ENCODE results near the gene UBE2L3.
A peak's percentile ranks its signal among the peaks of the same experiment; 100 is the strongest.
"Not testable (repeated sequence)": the region's sequence is repeated elsewhere in the genome, so short reads cannot be mapped to it uniquely, and the experiment has no call there.

Gene UBE2L3

GRCh38 chr22:21567456-21568346 is at the start of gene UBE2L3:
Gene UBE2L3 (plus strand): TSS chr22:21567714. CDS start chr22:21567745, 31 bp downstream.
- peak; percentile 93 for DNase-seq (ENCODE audit: low spot score)

DNA sequence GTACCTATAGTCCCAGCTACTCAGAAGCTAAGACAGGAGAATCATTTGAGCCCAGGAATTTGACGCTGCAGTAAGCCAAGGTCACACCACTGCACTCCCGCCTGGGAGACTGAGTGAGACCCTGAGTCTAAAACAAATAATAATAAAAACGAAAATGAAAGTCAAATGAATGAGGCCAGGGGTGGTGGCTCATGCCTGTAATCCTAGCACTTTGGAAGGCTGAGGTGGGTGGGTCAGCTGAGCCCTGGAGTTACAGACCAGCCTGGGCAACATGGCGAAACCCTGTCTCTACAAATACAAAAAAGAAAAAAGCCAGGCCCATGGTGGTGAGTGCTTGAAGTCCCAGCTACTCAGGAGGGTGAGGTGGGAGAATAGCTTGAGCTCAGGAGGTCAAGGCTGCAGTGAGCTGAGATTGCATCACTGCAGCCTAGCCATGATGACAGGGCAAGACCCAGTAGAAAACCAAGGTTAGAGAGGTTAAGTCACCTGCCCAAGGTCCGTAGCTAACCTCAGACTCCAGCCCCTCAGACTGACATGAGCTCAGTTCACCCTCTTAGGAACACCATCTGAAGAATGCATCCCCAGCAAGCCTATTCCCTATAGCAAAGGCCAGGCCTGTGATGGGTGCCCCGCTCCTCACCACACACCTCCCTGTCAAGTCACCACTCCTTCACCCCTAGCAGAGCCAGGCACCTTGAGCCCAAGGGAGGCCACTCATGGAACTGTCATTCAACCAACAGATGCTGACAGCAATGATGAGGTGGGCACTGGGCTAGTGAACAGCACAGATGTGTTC is 40.6 kb upstream of the UBE2L3 start:
- not testable (repeated sequence) for DNase-seq (ENCODE audit: low spot score)

DNA sequence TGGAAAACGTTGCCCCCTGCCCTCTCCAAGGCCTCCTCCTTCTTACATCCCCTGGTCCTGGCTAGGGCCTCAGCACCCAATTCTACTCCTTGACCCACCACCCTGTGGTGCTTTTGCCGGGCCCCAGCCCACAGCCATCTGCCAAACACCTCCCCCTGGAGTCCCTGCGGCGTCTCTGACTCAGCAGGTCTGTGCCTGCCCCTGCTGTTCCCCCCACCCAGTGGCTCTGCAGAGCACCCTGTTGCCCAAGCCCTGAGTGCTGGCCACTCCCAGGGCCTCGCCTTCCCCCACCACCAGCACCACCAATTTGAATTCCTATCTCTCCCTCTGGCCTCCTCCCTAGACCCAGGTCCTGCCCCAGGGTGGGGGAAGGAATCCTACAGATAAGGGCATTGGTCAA is 36.0 kb upstream of the UBE2L3 start:
- not testable (repeated sequence) for DNase-seq (ENCODE audit: low spot score)

DNA sequence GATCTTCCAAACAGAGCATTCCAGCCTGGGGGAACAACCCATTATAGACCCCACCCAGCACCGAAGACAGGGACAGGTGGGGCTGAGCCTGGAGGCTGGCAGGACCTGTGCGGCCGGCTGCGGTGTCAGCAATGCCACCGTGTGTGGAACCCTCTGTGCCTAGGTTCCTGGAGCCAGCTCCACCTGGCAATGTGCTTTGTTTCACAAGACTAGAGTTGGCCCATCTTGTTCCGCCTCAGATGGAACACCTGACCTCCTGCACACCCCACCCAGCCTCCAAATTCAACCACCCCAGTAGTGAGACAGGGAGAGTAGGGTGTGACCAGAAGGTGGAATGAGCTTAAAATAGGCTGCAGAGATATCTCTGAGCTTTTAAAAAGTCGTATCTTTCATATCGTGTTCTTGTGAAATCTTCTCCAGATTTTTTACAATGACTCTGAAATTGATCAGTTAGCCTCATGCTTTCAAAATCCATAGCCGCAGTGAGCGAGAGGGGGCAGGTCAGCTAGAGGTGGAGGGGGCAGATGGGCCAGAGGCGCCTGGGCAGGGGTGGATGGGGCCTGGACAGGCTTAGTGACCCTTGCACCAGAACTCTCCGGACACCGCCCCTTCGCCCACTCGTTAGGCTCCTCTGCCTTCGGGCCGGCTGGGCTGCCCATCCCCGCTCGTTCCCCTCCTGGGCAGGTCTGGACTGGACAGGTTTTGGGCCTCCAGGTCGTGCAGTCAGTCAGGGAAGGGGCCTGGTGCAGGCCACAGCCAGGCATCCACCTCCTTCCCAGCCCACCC is 34.5 kb upstream of the UBE2L3 start:
- DNase-seq (ENCODE audit: low spot score): not testable (repeated sequence)

DNA sequence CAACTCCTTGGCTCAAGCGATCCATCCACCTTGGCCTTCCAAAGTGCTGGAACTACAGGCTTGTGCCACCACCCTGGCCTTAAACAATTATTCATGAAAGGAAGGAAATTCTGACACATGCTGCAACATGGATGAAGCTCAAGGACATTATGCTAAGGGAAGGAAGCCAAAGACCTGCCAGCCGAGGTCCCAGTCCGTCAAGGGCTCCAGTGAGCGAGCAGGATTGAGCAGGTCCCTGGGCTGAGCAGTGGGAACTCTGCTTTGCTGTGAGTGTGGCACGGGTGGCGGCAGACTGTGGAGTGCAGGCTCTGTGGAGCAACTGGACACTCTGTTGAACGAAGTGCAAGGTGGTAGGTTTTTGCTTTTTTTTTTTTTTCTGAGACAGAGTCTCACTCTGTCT is 27.7 kb upstream of the UBE2L3 start:
- DNase-seq (ENCODE audit: low spot score): not testable (repeated sequence)

GRCh38 chr22:21544432-21545322 is 22.8 kb upstream of the UBE2L3 start:
- not testable (repeated sequence) for DNase-seq (ENCODE audit: low spot score)

GRCh38 chr22:21549558-21549957 is 18.0 kb upstream of the UBE2L3 start:
- not testable (repeated sequence) for DNase-seq (ENCODE audit: low spot score)

GRCh38 chr22:21550008-21550677 is 17.4 kb upstream of the UBE2L3 start:
- not testable (repeated sequence) for DNase-seq (ENCODE audit: low spot score)

DNA sequence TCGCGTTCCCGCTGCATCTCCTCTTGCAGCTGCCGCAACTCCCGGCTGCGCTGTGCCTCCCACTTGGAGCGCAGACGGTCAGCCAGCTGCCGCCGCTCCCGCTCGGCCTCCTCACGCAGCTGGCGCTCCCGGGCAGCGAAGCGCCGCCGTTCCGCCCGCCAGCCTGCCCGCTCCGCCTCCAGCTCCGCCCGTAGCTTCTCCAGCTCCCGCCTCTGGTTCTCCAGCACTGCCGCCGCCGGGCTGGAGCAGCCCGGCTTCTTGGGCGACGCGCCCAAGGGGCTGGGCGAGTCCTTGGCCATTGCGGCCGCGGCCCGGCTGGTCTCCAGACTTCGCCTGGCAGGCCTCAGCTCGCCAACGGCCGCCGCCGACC is 16.9 kb upstream of the UBE2L3 start:
- DNase-seq (ENCODE audit: low spot score): not testable (repeated sequence)

- DNase-seq (ENCODE audit: low spot score): not testable (repeated sequence)
Measured at GRCh38 chr22:21551361-21551760, 16.2 kb upstream of the UBE2L3 start, which contains the start of gene RIMBP3C. Gene RIMBP3C (minus strand): TSS chr22:21551461. CDS start chr22:21550976, 485 bp downstream.

DNA sequence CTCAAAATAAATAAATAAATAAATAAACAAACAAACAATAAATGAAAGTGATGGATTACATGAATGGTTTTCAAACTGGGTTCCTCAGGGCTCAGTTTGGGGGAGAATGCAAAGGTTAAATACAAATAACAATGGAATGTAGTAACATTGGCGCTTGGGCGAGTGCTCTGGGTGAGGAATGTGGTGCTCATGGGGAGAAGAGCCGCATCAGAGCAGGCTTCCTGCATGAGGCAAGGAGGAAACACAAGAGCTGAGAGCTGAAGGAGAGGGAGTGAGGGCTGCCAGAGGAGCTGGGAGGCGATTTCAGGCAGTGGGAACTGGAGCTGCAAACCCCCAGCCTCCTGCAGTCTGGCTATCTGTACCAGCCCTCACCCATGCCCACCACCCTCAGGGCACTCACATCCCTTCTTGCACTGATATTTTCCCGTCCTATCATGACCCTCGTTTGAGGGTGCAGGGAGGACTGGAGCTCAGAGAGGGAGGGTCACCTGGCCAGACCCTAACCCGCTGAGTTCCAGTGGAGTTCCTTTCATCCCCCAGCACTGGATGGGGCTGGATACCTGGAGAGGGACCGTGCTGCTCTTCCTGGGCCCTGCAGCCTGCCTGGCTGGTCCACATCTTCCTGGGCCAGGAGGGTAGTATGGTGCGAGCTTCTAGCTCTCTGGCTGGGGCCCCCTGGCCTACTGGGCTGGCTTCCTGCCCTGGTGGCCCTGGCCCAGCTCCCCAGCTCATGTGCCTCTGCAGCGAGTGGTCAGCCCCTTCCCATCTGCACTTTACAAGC is 8.0 kb upstream of the UBE2L3 start:
- DNase-seq (ENCODE audit: low spot score): not testable (repeated sequence)

DNA sequence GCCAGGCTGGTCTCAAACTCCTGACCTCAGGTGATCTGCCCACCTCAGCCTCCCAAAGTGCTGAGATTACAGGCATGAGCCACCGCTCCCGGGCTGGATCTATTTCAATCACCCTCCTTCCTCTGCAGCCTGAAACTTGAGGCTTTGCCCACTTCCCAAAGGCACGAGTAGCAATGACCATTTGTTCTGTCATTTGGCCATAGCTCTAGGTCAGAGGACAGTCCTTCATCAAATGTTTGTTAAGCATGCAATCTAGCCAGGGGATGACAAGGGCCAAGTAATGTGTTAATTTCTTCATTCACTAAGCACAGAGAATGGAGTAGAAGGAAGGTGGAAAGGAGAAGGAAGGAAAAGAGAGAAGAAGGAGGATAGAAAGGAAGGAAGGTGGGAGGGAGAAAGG is 6.9 kb upstream of the UBE2L3 start:
- not testable (repeated sequence) for DNase-seq (ENCODE audit: low spot score)

- no peak for DNase-seq (ENCODE audit: low spot score)
Measured at GRCh38 chr22:21563912-21564311, 3.6 kb upstream of the UBE2L3 start.

DNA sequence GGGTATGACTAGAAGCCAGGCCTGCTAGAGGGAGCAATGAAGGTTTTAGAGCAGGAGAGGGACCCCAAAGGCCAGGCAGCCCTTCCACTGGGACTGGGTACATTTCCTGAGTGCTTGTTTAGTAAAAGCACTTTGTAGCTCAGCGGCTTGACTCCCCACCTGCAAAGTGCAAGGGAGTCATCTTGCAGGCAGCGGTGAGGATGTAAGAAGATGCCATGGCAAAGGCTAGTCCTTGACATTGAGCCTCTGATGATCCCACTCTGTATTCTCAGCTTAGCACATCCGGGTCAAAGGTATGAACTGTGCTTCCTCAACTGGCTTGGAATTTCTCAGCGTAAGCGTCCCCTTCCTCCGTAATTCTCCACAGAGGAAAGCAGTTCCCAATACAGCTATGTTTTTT is 3.1 kb upstream of the UBE2L3 start:
- no peak for DNase-seq (ENCODE audit: low spot score)

GRCh38 chr22:21568347-21569075 is 997 bp downstream of the UBE2L3 start:
- no peak for DNase-seq (ENCODE audit: low spot score)

GRCh38 chr22:21569076-21569427 is 1.5 kb downstream of the UBE2L3 start:
- not testable (repeated sequence) for DNase-seq (ENCODE audit: low spot score)

GRCh38 chr22:21569459-21570170 is 2.1 kb downstream of the UBE2L3 start:
- no peak for DNase-seq (ENCODE audit: low spot score)

DNA sequence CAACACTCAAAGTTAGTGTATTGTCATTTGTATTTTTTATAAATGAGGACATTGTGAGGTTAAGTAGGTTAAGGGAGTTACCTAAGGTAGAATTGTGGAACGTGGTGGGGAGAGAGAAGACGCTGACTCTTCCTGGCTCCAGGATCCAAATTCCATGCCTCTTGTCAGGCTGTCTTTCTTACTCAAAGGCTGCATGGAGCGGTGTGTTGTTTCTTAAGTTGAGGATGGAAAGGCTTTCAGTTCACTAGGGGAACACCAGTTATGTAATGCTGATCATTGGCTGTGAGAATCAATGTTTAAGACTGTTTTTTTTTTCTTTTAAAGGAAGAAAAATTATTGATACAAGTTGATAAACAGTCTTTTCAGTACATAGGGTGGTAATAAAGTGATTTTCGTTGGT is 2.9 kb downstream of the UBE2L3 start:
- no peak for DNase-seq (ENCODE audit: low spot score)
